Pancreas (tissue), 10 donors: ENCODE measurements around the gene TOE1. TPM values are rescaled to one million over a fixed set of nuclear protein-coding genes. Genes with fewer than 3 reads are reported as not detected.
"Not testable (repeated sequence)": the region's sequence is repeated elsewhere in the genome, so short reads cannot be mapped to it uniquely, and the experiment has no call there.

Experiments used
- ATAC-seq, 4 donors: fragments of 200-7000 bp; cut with Tn5 transposase; one replicate each; pipeline versions ENCODE4 v1.8.0 to v1.9.1; 2020; ENCODE audit warnings: mild to moderate bottlenecking in 4 of 4, moderate library complexity in 4 of 4
- DNase-seq, 6 donors: peaks; one replicate each; pipeline ENCODE4 v3.0.0-alpha.2; 2020
- FAIRE-seq: peaks from 2 replicates; lab custom pipeline; 2012; peaks lifted over from hg19 to GRCh38; lab: Jason Lieb, UNC
- H3K27ac ChIP-seq, 4 donors: fragments of 200-600 bp; sonication (generic); 1 replicate in 3 of 4; 2 replicates in 1 of 4; pipeline versions ENCODE4 v1.5.0 to v1.8.0; 2020
- H3K27me3 ChIP-seq, 4 donors: fragments of 200-600 bp; one replicate each; pipeline ENCODE4 v1.8.0; 2021
- H3K36me3 ChIP-seq, 3 donors: fragments of 200-600 bp; sonication (generic) in 1 of 3; one replicate each; pipeline versions ENCODE4 v1.5.0 to v1.8.0; 2020 to 2021
- H3K4me1 ChIP-seq, 3 donors: fragments of 200-600 bp; one replicate each; pipeline ENCODE4 v1.8.0; 2021
- H3K4me3 ChIP-seq, 4 donors: fragments of 200-600 bp; sonication (generic) in 2 of 4; one replicate each; pipeline versions ENCODE4 v1.5.0 to v1.8.0; 2020 to 2021
- H3K9me3 ChIP-seq, 4 donors: fragments of 200-600 bp; one replicate each; pipeline ENCODE4 v1.8.0; 2021
- CTCF ChIP-seq, 4 donors: fragments of 200-600 bp; sonication (generic) in 3 of 4; IDR thresholded peaks; one replicate each; pipeline versions ENCODE4 v1.5.0 to v1.8.0; 2021; ENCODE audit warnings: antibody characterized with exemption in 4 of 4
- WGBS, 2 donors: extraction: QIAGEN DNeasy Blood & Tissue Kit; methylation state at CpG; one replicate each; pipeline ENCODE4 v1.1.7; 2013; 5-methylcytosine and 5-hydroxymethylcytosine counted together
- intact Hi-C, 3 donors: fragments of 100-400 bp; cut with DNase I; formaldehyde crosslinking; loops; one replicate each; pipeline versions ENCODE4 v1.11.1 to v1.14.2; 2022
- polyA plus RNA-seq, 2 donors: library from polyadenylated mRNA; stranded (reverse); fragments of 200-250 nt; gene quantifications; one replicate each; pipeline ENCODE4 v1.2.3, GENCODE V29; 2013
- total RNA-seq, 6 donors: library from RNA; stranded (reverse); fragmentation: NEBNext Ultra II Directional in 4 of 6; extraction: Animal tissue kit (Norgen Biotek cat#: 25700) in 4 of 6; gene quantifications; one replicate each; pipeline versions ENCODE4 v1.2.1 to v1.2.4, GENCODE V29; 2021 to 2023
- donor health status: healthy with polysubstance abuse.
- donor health status: DM: no; HTN: no; CAD: no; lungs with moderate emphysema.
- donor health status: DM: no; HTN: no; CAD: no.
- donor health status: control.
- donor health status: control.
- donor health status: Bipolar disorder and iron deficiency.
- donor health status: DM: yes; HTN: yes; CAD: no.
- donor health status: DM: no; HTN: no; CAD: no.
- donor health status: DM: no; HTN: no; CAD: no.
- donor health status: DM: yes; HTN: yes; CAD: no.

TOE1 gene
- total and polyA plus RNA-seq, 8 donors = 2.4 to 8.2 (median 4.0) TPM

GRCh38 chr1:45380730-45381129 is 40.8 kb downstream of the TOE1 start:
- no peak for DNase-seq
- no peak for ATAC-seq
- Histone ChIP-seq H3K9me3 (no peaks in the 10 kb centered on the region), H3K27me3 (no peaks in the 10 kb centered on the region), H3K4me1 (no peaks in the 10 kb centered on the region), H3K4me3 (no peak overlapping the region), H3K27ac (no peak overlapping the region), H3K36me3 (no peaks in the 10 kb centered on the region)
- 79 to 85% methylated on average over 1 of the region's 1 CpG for WGBS, 2 donors
- FAIRE-seq = no peak
- intact Hi-C loops = no loop called here
- no peak for TF ChIP-seq CTCF (IDR thresholded peaks at IDR 0.05)

GRCh38 chr1:45381243-45381642 is 41.3 kb downstream of the TOE1 start:
- intact Hi-C loops = no loop called here
- 92 to 93% methylated on average over 2 of the region's 2 CpGs for WGBS, 2 donors

GRCh38 chr1:45383191-45383590 is 43.2 kb downstream of the TOE1 start:
- H3K27ac ChIP-seq = no peak overlapping the region
- no peaks in the 10 kb centered on the region for H3K36me3 ChIP-seq
- FAIRE-seq = no peak
- WGBS, 2 donors = 76 to 77% methylated on average over 1 of the region's 1 CpG
- intact Hi-C loops = no loop called here
- no peak overlapping the region for H3K4me3 ChIP-seq
- no peak for DNase-seq
- H3K27me3 ChIP-seq = no peaks in the 10 kb centered on the region
- no peaks in the 10 kb centered on the region for H3K4me1 ChIP-seq
- ATAC-seq = no peak
- no peaks in the 10 kb centered on the region for H3K9me3 ChIP-seq
- no peak for TF ChIP-seq CTCF (IDR thresholded peaks at IDR 0.05)

More at GRCh38 chr1:45381243-45381642, 41.3 kb downstream of the TOE1 start:
- no peak for FAIRE-seq
- Histone ChIP-seq H3K27ac (no peak overlapping the region), H3K36me3 (no peaks in the 10 kb centered on the region), H3K27me3 (no peaks in the 10 kb centered on the region), H3K9me3 (no peaks in the 10 kb centered on the region), H3K4me1 (no peaks in the 10 kb centered on the region), H3K4me3 (no peak overlapping the region)
- ATAC-seq = no peak
- no peak for DNase-seq
- TF ChIP-seq CTCF (IDR thresholded peaks at IDR 0.05) = no peak

- H3K4me3 ChIP-seq, intact Hi-C loops, H3K4me1 ChIP-seq, ATAC-seq, H3K9me3 ChIP-seq, H3K27ac ChIP-seq, FAIRE-seq, H3K36me3 ChIP-seq, DNase-seq, H3K27me3 ChIP-seq: not testable (repeated sequence)
- 92 to 94% methylated on average over 4 of the region's 4 CpGs for WGBS, 2 donors
Measured at GRCh38 chr1:45384213-45384612, 44.2 kb downstream of the TOE1 start.

- FAIRE-seq (no peak), DNase-seq (no peak), ATAC-seq (peak in 1 of 4 donors; percentile 31)
- intact Hi-C loops = no loop called here
- no peaks in the 10 kb centered on the region for H3K9me3 ChIP-seq
- no peaks in the 10 kb centered on the region for H3K4me1 ChIP-seq
- H3K36me3 ChIP-seq = no peaks in the 10 kb centered on the region
- no peak overlapping the region for H3K4me3 ChIP-seq
- H3K27ac ChIP-seq = no peak overlapping the region
- WGBS, 2 donors = 76 to 91% methylated on average over 3 of the region's 3 CpGs
- no peaks in the 10 kb centered on the region for H3K27me3 ChIP-seq
- TF ChIP-seq CTCF (IDR thresholded peaks at IDR 0.05) = no peak
Measured at GRCh38 chr1:45385302-45385701, 45.3 kb downstream of the TOE1 start.
